ENCODE results near the gene TMEM115.

DNA sequence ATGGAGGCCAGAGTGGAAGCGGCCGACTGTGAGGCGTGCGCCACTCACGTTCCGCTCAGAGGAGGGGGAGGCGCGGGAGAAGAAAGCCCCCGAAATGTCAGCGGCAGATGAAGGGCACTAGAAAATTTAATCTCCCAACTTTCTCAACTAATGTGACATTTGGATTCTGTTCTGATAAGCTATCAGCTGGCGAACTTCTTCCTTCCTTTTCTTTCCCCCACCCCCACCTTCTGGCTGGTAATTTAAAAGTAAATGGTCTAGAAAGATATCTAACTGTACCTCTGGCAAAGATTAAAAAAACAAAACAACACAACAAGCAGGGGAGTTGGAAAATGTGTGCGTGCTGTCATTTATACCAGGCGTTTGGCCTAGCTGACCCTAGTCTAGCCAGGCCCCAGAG, 26.4 kb upstream of the TMEM115 start:
- TF ChIP-seq, protein P1, sequence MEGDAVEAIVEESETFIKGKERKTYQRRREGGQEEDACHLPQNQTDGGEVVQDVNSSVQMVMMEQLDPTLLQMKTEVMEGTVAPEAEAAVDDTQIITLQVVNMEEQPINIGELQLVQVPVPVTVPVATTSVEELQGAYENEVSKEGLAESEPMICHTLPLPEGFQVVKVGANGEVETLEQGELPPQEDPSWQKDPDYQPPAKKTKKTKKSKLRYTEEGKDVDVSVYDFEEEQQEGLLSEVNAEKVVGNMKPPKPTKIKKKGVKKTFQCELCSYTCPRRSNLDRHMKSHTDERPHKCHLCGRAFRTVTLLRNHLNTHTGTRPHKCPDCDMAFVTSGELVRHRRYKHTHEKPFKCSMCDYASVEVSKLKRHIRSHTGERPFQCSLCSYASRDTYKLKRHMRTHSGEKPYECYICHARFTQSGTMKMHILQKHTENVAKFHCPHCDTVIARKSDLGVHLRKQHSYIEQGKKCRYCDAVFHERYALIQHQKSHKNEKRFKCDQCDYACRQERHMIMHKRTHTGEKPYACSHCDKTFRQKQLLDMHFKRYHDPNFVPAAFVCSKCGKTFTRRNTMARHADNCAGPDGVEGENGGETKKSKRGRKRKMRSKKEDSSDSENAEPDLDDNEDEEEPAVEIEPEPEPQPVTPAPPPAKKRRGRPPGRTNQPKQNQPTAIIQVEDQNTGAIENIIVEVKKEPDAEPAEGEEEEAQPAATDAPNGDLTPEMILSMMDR (IDR thresholded peaks at IDR 0.05), result no peak
- no peak for TF ChIP-seq POLR2A (IDR thresholded peaks at IDR 0.05)
